HL-60/S4 treated with phorbol 12-myristate 13-acetate at 8.2 ng/mL for 4 days and 3 days (cell line): Measurements from ENCODE around the gene KIAA1755.

Experiments
- in situ Hi-C: fragments of 300-500 bp; cut with MboI; formaldehyde crosslinking; loops from 2 replicates; pipeline ENCODE4 v1.15.0; 2022; ENCODE audit warnings: low sequenced_read_pairs

Gene KIAA1755, protein sequence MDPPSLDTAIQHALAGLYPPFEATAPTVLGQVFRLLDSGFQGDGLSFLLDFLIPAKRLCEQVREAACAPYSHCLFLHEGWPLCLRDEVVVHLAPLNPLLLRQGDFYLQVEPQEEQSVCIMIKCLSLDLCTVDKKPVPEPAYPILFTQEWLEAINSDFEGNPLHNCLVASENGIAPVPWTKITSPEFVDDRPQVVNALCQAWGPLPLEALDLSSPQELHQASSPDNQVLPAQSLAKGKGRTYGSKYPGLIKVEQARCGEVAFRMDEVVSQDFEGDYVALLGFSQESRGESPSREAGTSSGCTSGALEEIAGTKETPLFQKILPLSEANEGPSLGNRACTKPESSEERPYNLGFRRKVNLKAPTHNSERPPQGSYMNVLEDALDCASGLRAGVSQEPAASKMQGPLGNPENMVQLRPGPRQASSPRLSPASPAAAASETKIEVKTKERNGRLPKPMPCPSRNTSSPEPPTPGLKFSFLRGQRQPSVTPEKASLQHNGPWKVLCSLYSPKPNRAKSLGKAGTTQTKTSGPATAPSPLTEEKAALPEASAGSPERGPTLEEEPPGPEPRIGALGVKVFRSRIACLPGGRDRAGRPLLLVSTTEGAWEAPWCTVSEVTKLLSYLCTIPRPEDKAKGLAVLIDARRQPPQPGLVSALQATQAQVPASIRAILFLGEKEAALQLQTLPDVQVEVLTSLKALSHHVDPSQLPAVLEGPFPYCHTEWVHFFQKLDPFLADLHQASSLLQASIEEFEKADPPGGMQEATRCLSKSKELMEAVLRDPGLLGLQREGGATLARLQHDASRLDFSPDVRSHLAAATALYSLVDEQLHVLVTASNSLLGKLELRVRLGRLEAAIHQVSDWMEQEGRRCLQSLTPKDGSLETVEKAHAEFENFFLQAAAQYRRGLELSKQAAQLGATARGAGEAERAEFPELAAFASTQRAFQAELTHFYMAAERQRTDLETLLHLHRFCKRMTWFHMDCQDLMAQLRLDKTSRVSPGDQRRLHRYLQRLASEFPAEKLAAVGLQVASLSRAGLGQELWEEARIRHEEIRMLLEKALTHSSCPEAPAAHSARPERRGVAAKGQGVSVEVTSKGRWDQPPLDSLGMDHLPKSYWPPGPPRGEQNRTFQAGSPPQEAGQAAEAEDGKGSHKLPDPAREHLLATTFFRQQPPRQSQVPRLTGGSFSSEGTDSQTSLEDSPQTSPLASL

DNA sequence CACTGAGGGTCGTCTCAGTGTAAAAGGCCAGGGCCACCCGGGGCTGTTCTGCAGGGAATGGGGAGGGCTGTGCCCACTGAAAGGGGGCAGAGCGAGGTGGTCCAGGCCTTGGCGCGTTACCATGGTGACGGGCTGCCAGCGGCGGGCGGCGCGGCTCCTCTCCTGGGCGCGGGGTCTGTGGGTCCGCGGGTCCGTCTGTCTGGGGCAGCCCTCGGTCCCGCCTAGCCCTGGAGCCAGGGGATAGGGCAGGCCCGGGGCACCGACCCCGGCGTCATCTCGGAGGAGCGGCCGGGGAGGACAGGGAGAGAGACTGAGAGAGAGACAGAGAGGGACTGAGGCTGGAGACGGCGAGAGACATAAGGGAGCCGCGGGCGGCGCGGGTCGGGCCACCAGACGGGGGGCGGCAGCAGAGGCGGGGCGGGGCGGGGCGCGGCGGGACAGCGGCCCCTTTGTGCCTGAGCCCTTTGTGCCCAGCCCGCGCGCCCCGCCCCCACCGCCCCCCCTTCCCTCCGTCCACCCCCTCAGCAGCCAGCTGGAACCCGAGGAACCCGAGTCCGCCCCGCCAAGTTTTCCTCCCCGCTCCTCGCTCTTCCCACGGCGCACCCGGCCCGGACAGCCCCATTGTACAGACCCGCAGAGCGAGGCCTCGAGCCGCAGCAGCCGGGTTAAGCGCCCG, at the start of gene KIAA1755:
Gene KIAA1755 (minus strand): TSS at position 358 of the 676 bp plus-strand sequence. CDS start 235 bp downstream, at position 123.
- in situ Hi-C loops, result no loop called here

DNA sequence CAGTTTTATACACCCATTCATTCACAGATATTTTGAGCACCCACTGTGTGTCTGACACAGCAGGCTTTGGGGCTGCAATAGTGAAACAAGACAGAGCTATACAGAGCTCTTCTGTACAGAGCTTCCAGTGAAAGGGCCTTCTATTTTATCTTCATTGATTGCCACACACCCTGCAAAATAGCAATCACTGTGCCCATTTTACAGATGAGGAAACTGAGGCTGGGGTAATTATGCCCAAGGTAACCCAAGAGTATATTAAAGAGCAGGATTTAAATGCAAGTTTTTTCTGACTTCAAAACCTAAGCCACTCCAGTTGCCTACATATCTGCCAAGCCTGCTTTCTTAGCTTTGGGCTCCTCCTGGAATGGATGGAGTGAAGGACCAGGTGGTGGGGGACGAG, 47.9 kb upstream of the KIAA1755 start:
- in situ Hi-C loops, result no loop called here

DNA sequence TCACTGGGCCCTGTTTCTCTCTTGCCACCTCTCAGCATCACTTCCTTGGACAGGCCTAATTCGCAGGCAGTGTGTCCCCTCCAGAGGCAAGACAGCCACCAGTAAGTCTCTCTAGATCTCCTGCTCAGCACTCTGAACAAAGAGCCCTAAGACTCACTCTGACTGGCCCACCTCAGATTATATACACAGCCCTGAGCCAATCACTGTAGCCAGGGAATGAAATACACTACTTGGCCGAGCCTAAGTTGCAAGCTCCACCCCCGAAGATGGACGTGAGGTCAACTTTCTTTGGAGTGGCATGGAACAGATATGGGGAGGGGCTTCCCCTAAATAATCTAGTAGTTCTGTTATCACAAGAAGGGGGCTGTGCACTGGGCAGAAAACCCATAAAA, 47.5 kb upstream of the KIAA1755 start:
- in situ Hi-C loops, result no loop called here

GRCh38 chr20:38307371-38308046, 47.0 kb upstream of the KIAA1755 start:
- in situ Hi-C loops, result no loop called here

DNA sequence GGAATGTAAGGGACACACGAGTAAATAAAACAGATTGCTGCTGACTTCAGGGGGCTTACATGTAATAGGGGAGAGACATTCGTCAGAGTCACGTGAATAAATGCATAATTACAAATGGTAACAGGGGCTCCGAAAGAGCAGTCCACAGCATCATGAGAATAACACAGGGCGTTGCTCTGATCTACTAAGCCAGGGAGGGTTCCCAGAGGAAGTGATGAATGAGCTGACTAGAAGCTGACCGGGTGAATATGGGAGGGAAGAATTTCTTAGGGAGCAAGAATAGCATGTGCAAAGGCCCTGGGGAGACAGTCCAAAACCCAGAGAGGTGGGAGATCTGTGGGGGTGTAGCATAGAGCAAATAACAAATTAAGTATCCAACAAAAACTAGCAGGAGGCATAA, 45.8 kb upstream of the KIAA1755 start:
- in situ Hi-C loops, result no loop called here

- in situ Hi-C loops, result no loop called here
These were observed 45.0 kb upstream of the KIAA1755 start for GRCh38 chr20:38305541-38305940.

GRCh38 chr20:38304845-38305447, 44.4 kb upstream of the KIAA1755 start:
- in situ Hi-C loops, result no loop called here

GRCh38 chr20:38303908-38304379, 43.4 kb upstream of the KIAA1755 start, which contains the start of gene BPI:
BPI (plus strand) TSS chr20:38304156; CDS start chr20:38304224, 68 bp downstream.
- in situ Hi-C loops, result no loop called here

GRCh38 chr20:38302786-38303185, 42.3 kb upstream of the KIAA1755 start:
- in situ Hi-C loops, result no loop called here

- in situ Hi-C loops, result no loop called here
These were observed 40.8 kb upstream of the KIAA1755 start for GRCh38 chr20:38301309-38301708.

DNA sequence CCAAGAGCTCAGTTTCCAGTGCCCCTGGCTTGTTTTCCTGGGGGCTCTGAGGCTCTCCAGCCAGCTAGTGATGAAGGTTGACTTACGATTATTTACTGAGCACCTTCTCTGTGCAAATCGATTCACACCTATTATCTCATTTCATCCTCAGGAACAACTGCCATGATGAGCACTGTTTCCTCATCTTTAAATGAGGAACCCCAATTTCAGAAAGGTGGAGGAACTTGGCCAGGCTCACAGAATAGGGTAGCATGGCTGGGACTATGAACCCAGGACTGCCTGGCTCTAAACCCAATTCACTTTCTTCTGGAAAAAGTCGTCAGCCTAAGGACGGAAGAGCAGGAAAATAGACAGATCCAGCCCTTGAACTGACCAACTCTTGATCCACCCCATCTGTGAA, 39.9 kb upstream of the KIAA1755 start:
- in situ Hi-C loops, result no loop called here

DNA sequence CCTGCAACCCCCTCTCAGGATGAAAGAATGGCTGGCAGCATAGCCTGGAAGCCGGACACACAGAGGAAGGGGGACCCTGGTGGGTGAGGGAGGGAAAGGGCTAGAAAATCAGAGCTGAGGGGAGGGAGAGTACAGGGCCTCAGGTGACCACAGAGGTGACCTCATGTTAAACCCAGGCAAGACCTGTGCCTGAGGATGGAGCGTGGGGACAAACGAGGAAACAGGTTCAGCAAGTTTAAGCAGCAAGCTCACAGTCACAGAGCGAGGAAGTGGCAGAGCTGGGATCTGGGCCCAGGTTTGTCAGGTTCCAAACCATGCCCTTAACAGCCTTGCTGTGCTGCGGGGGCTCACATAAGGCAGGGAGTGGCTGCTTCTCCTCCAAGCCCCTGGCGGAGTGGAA, 39.4 kb upstream of the KIAA1755 start:
- in situ Hi-C loops, result no loop called here

GRCh38 chr20:38298768-38299288, 38.3 kb upstream of the KIAA1755 start:
- in situ Hi-C loops, result no loop called here

GRCh38 chr20:38297916-38298674, 37.6 kb upstream of the KIAA1755 start:
- in situ Hi-C loops, result no loop called here

DNA sequence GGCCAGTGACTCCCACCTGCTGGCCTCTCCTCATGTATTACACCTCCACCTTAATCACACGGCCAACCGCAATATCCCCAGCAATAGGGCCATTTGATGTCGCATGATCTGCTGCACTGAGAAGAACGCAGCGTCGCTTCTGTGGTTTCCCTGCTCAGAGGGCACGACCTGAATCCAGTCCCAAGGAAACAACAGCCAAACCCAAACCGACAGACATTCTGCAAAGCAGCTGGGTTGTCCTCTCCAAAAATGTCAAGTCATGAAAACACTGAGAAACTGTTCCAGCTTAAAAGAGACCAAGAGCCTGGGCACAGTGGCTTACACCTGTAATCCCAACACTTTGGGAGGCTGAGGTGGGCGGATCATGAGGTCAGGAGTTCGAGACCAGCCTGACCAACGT, 35.9 kb upstream of the KIAA1755 start:
- in situ Hi-C loops, result no loop called here

- in situ Hi-C loops, result no loop called here
These were observed 35.3 kb upstream of the KIAA1755 start for GRCh38 chr20:38295811-38296210.

GRCh38 chr20:38294076-38294591, 33.6 kb upstream of the KIAA1755 start:
- in situ Hi-C loops, result no loop called here

DNA sequence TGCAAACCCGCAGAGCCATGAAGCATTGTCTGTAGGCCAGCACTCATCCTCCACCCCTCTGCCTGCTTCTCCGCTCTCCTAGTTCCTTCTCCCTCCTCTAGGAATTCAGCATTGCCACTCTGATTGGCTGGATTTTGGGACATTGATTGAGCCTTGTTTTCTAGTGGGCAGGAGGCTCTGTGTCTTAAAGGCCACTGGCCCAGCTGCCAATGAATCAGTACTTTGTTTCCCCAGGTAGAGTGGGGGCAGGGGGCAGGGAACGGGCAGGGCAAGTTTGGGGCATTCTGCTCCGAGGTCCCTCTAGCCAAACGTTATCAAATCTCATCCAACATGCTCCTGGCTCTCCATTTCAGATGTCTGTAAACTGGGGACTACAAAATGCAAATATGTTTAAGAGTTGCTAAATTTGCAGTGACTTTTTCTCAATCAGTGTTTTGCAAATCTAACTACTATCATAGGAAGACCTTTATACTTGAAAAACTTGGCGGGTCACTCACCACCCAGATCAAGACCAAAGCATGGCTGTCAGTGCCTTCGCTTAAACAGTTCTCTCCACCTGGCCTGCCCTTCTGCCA, 33.0 kb upstream of the KIAA1755 start:
- in situ Hi-C loops, result no loop called here
